Coronary artery (tissue), 2 donors: ENCODE measurements around the gene MTARC2.

ENCODE experiments used
- DNase-seq: peaks from one replicate; pipeline ENCODE4 v3.0.0-alpha.2; 2017; ENCODE audit warnings: low spot score
- H3K27ac ChIP-seq, 2 donors: fragments of 200-600 bp; sonication (generic); one replicate each; pipeline ENCODE4 v1.5.1; 2016 to 2019
- H3K4me3 ChIP-seq: fragments of 200-600 bp; sonication (generic); 2 replicates; pipeline ENCODE4 v1.5.1; 2016; ENCODE audit warnings: mild to moderate bottlenecking, moderate library complexity
- TF ChIP-seq, protein P1 (sequence below): fragments of 200-600 bp; sonication (generic); IDR thresholded peaks from one replicate; pipeline ENCODE4 v1.5.1; 2019; ENCODE audit warnings: antibody characterized with exemption

The MTARC2 gene

DNA sequence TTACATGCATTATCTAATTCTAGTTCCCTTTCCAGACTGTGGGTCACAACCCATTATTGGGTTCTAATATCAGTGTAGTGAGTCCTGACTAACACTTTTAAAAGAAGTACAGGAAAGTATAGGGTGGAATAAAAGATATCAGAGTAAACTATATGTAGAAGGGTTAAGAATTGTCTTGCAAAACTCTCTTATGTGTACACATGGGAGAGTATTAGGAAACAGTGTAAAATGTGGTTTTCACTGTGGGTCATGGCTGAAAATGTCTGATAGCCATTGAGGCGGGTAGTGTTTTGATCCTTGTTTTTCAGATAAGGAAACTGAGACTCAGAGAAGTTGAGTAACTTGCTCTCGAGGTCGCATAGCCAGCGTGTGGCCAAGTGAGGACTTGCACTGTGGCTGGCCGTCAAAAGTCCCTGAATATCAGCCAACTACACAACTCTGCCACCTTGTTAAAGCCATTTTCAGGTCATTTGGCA is 20.0 kb downstream of the MTARC2 start:
- Histone ChIP-seq H3K27ac (peak overlapping the region; percentile 39 to 59), H3K4me3 (peak overlapping the region; percentile 40)
- TF ChIP-seq, protein P1, sequence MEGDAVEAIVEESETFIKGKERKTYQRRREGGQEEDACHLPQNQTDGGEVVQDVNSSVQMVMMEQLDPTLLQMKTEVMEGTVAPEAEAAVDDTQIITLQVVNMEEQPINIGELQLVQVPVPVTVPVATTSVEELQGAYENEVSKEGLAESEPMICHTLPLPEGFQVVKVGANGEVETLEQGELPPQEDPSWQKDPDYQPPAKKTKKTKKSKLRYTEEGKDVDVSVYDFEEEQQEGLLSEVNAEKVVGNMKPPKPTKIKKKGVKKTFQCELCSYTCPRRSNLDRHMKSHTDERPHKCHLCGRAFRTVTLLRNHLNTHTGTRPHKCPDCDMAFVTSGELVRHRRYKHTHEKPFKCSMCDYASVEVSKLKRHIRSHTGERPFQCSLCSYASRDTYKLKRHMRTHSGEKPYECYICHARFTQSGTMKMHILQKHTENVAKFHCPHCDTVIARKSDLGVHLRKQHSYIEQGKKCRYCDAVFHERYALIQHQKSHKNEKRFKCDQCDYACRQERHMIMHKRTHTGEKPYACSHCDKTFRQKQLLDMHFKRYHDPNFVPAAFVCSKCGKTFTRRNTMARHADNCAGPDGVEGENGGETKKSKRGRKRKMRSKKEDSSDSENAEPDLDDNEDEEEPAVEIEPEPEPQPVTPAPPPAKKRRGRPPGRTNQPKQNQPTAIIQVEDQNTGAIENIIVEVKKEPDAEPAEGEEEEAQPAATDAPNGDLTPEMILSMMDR = no peak
- no peak for DNase-seq

DNA sequence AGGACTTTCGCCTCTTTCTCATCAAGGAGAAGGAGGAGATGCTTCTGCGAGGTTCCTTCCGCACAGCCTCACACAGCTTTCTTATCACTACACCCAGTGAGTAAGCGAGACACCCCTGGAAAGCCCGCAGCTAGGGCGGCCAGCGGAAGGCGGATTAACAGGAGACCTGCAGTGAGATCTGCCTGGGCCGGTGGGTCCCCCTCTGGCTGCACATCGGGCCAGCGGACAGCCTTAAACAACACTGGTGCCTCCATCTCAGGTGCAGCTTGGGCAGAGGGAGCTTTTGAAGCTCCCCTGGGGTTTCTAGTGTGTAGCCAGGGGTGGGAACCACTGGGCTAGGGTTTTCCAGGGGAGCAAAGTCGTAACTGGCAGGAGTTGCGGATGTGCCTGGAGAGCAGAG is 21.1 kb downstream of the MTARC2 start:
- Histone ChIP-seq H3K27ac (no peak overlapping the region), H3K4me3 (no peak overlapping the region)
- TF ChIP-seq, protein P1 = no peak
- DNase-seq = no peak

DNA sequence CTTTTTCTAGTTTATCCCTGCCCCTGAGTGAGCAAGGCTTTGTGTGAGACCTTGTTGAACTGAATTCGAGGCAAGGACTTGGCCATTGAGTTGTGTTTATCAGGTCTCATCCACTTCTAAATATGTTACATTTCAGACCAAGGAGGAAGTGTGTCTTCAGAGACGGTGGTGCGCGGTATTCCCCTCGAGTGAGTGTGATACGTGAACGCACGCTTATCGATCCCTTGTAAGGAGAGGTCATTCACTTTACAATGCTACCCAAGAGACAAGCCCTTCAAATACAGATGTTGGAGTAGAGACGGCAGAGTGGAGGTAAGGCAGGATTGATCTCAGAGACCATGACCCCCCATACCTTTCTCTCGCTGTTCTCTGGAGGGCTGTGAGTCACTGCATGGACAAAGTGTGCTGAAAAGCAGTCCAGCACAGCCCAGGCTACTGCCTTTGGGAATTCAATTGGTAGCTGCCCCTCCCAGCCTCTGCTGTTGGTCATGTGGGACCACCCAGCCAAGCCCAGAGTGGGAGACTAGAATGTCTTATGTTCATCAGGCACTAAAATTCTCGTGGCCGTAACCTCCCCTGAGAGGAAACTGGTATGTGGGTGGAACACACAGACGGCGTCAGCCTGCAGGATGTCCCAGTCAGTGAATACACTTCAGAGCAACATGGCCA is 22.3 kb downstream of the MTARC2 start:
- Histone ChIP-seq H3K4me3 (no peak overlapping the region), H3K27ac (no peak overlapping the region)
- DNase-seq = no peak
- TF ChIP-seq, protein P1 = no peak

DNA sequence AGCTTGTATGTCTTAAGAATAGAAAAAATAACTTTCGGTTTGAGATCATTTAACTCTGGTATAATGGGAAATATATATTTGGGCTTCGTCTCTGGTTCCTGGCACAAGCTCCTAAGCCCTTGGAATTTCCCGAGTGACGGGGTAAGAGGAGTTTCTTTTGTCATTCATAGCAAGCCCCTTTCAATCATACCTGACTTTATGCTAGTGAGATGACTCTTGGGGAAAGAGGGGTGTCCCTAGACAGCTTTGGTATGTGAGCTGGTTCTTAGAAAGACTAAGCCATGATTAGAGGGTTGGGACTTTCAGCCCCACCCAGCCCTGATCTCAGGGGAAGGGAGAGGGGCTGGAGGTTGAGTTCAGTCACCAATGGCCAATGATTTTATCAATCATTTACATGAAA is 24.7 kb downstream of the MTARC2 start:
- DNase-seq = no peak
- Histone ChIP-seq H3K4me3 (no peak overlapping the region), H3K27ac (no peak overlapping the region)
- TF ChIP-seq, protein P1 = no peak

DNA sequence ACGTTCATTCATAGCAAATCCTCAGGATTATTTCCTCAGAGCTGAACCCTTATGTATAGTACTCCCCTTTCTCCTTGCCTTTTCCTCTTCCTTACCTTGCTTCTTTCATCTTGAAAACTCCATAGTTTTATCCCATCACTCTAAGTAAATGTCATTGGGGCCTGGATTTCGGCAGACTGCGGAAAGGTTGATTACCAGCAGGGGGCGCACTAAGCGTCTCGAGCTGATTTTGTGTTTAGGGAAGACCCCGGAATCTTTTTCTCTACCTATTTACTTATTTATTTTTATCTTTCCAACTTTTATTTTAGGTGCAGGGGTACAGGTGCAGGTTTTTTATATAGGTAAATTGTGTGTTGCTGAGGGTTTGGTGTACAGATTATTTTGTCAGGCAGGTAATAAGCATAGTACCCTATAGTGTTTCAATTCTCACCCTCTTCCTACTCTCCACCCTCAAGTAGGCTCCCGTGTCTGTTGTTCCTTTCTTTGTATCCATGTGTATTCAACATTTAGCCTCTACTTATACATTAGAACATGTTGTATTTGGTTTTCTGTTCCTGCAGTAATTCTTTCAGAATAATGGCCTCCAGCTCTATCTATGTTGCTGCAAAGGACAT is 27.2 kb downstream of the MTARC2 start:
- TF ChIP-seq, protein P1 = peak; percentile 68

DNA sequence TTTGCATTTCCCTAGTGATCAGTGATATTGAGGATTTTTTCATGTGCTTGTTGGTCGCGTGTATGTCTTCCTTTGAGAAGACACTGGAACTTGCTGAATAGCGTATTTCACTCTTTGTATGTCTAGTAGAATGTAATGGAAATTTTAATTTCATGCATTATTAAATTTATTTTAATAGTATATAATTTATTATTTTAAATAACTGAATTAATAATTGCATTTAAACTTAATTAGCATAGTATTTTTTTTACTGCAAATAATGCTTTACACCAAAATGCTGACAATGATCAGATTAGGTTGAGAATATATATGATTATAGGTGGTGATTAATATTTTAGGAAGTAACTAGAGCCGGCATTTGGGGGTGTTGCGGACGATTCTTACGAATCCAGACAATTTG is 28.1 kb downstream of the MTARC2 start:
- no peak for DNase-seq
- no peak overlapping the region for H3K4me3 ChIP-seq
- H3K27ac ChIP-seq = no peak overlapping the region
- TF ChIP-seq, protein P1 = no peak

More for the DNA sequence above, 27.2 kb downstream of the MTARC2 start:
- H3K4me3 ChIP-seq = no peak overlapping the region
- no peak for DNase-seq
- no peak overlapping the region for H3K27ac ChIP-seq
